Body of pancreas (tissue), 4 donors: Measurements from ENCODE around the gene ELOVL5.

Source experiments
- CTCF ChIP-seq, 7 experiments: fragments of 450-650 bp in 4 of 7; fragments of 200-600 bp in 3 of 7; sonication (generic) in 3 of 7; IDR thresholded peaks; one replicate each; pipeline ENCODE4 v1.5.1; 2016 to 2019; ENCODE audit warnings: antibody characterized with exemption in 7 of 7
- POLR2A ChIP-seq, 3 donors: fragments of 450-650 bp; IDR thresholded peaks; one replicate each; pipeline ENCODE4 v1.6.1; 2016; ENCODE audit warnings: antibody characterized with exemption in 3 of 3, mild to moderate bottlenecking in 2 of 3

GRCh38 chr6:53259860-53260580, 88.7 kb downstream of the ELOVL5 start:
- no peak for TF ChIP-seq CTCF (IDR thresholded peaks at IDR 0.05)
- TF ChIP-seq POLR2A (IDR thresholded peaks at IDR 0.05): no peak
